GM13977 (cell line): Measurements from ENCODE around the gene CLCN6.

Experiments used
- DNase-seq: peaks from one replicate; pipeline ENCODE4 v3.0.0; 2012; ENCODE audit warnings: low spot score
- in situ Hi-C: fragments of 300-500 bp; cut with MboI; formaldehyde crosslinking; loops from one replicate; pipeline ENCODE4 v1.12.0; 2022; ENCODE audit warnings: low sequenced_read_pairs, low pct_unique_long_range_greater_than_20kb, mixed read lengths, inconsistent platforms; ENCODE audit not compliant: unreplicated experiment
- TF ChIP-seq, protein P1 (sequence below): IDR thresholded peaks from 2 replicates; pipeline ENCODE4 v1.5.1; 2012; ENCODE audit warnings: mild to moderate bottlenecking, control low read depth; ENCODE audit not compliant: insufficient read depth; ENCODE audit errors: extremely low read depth, missing control alignments

The CLCN6 gene

DNA sequence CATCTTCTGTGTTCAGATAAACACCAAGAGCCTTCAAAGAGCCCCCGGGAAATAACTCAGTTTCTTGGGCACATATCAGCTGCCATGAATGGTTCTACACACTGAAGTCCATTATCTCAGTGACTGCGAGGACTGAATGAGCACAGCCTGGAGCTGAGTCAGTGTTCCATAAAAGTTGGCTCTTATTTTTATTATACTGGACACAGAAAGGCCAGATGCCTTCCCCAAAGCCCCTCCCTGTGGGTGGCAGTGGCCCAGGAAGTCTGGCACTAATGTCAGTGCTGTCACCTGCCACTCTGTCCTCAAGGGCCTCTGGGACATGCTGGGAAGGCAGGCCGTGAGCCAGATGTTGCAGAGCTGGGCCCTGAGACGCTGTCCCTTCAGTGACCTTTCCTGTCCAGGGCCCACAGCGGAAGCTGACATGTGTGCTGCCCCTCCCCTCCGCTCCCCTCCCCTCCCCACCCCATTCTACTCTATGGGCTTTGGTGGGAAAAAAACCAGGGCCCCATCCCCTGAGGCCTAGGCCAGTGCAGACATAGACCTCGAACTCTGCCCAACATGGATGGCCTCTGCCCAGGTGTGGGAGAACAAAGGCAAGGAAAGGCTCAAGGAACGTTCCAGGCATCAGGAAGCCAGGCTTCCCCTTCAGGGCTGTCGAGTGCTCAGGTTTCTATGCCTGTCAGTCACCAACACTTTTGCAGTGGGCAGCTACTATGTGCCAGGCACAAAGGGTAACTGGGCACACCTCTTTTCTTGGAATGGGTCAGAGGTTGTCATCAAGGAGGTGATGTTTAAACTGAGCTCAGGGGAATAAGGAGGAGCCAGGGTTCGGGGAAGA, 75.1 kb downstream of the CLCN6 start:
- in situ Hi-C loops, result no loop called here
- DNase-seq, result no peak
- TF ChIP-seq, protein P1, sequence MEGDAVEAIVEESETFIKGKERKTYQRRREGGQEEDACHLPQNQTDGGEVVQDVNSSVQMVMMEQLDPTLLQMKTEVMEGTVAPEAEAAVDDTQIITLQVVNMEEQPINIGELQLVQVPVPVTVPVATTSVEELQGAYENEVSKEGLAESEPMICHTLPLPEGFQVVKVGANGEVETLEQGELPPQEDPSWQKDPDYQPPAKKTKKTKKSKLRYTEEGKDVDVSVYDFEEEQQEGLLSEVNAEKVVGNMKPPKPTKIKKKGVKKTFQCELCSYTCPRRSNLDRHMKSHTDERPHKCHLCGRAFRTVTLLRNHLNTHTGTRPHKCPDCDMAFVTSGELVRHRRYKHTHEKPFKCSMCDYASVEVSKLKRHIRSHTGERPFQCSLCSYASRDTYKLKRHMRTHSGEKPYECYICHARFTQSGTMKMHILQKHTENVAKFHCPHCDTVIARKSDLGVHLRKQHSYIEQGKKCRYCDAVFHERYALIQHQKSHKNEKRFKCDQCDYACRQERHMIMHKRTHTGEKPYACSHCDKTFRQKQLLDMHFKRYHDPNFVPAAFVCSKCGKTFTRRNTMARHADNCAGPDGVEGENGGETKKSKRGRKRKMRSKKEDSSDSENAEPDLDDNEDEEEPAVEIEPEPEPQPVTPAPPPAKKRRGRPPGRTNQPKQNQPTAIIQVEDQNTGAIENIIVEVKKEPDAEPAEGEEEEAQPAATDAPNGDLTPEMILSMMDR, result no peak

DNA sequence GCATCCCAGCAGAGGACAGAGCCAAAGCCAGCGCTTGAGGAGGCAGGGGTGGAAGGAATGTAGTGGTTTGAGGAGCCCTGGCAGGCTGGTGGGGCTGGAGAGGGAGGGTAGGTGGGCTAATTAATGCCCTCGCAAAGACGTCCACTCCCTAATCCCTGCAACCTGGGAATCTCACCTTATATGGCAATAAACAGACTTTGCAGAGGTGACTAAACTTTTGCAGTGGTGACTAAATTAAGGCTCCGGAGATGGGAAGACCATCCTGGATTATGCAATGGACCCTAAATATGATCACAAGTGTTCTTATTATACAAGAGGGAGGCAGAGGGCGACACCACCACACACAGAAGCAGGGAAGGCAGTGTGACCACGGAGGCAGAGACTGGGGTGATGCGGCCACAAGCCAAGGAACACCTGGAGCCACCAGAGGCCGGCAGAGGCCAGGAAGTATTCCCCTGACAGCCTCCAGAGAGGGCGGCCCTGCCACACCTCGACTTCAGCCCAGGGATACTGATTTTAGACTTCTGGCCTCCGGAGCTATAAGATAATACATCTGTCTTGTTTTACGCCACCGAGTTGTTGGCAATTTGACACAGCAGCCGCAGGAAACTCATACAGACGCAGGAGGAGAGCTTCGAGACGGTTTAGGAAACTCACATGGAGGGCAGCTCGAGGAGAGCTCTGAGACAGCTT, 75.9 kb downstream of the CLCN6 start:
- DNase-seq, result no peak

DNA sequence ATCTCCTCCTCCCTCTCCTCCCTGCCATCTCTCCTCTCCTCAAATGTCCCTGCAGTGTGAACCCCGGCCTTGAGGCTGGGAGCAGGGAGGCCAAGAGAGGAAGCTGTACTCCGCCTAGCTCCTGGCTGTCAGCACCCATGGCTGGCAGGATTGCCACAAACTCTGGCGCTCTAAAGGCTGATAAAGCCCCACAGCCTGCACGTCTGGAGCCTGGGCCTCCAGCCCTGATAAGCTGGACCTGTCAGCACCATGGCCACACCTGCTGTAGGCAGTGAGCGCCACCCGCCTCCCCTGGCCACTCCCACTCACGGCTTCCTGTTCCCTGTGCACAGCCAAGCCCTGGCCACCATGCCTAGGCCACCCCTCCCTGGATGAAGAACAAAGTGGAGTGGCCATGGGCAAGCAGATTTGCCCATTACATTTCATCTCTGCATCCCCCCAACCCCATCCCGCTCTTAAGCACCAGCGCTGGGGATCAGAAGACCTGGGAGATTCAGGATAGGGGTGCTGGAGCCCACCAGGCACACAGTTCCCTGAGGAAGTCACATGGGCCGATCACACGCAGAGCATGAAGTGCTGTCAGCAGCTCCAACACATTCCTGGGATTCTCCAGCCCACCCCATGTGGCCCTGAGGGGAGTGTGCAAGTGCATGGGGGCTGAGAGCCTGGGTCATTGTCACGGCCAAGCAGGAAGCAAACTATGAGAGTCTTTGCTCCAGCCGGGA, 77.0 kb downstream of the CLCN6 start:
- in situ Hi-C loops, result no loop called here
- no peak for DNase-seq
- TF ChIP-seq, protein P1, result no peak

More for the DNA sequence above, 75.9 kb downstream of the CLCN6 start:
- in situ Hi-C loops, result no loop called here
- TF ChIP-seq, protein P1, result no peak

DNA sequence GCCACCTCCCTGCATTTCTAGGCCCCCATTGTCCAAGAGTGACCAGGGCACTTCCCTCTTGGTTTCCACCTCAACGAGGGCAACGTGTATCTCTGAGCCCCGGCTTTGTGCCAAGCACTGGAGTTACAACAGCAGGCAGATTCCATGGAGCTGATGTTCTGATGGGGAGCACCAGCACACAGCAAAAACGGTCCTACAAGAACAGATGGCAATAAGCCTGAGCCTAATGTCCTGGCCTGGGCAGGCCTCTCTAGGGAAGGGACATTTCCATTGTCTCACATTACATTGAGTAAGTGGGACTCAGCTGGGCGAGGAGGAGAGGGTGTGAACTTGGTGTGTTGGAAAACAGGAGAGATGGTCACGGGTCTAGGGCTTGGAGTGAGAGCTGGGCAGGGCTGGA, 79.9 kb downstream of the CLCN6 start:
- in situ Hi-C loops, result no loop called here
- TF ChIP-seq, protein P1, result no peak
- DNase-seq, result no peak

DNA sequence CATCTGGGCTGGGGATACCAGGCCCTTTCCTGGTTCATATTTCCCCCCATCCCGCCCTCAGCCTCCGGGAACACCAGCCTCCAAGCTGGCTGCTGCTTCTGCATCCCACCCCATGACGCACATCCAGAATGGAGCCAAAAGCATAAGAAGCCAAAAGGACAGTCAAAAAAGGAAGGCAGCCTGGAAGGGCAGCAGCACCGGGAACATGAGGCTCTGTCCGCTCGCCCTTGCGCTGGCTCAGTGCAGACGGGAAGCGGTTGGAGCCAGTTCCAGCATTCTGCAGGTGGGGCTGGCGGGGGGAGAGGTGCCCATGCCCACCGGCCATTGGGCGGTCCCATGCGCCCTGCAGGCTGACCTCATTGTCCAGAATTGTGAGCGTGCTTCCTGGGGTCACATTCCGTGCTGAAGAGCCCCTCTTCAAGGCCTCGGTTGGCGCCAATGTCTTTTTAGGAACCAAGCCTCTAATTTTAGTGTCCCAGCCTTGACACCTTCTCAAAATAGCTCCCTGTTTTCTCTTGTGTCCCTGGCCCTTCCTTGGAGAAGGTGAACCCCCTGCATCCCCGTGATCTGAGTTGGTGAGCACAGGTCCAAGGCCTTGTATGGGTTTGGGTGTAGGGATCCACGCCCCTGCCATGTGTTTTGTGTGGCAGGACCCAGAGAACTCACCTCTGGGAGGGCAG, 81.1 kb downstream of the CLCN6 start:
- TF ChIP-seq, protein P1, result no peak
- no peak for DNase-seq
- in situ Hi-C loops, result no loop called here

DNA sequence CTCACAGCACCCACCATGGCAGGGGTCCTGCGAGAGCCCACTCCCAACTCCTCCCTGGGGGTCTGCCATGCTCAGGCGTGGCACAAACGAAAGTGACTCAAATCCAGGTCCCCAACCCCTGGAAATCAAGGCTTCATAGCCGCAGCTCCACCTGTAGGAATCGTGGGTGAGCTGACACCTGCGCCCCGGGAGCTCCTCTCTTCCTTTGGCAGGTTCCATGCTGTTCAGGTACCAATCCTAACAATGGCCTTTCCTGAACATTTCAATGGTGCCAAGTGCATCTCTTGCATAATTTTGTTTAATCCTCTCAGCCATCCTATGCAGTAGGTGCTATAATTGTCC, 81.6 kb downstream of the CLCN6 start:
- in situ Hi-C loops, result no loop called here
- DNase-seq, result no peak
- TF ChIP-seq, protein P1, result no peak
